Raji (cell line): Measurements from ENCODE around the gene SC5D.
A peak's percentile ranks its signal among the peaks of the same experiment; 100 is the strongest.

Experiments
- POLR2A ChIP-seq: IDR thresholded peaks from 2 replicates; pipeline ENCODE4 v1.6.1; 2011; ENCODE audit warnings: low read depth, low read length, control low read depth; ENCODE audit not compliant: insufficient read depth

Gene SC5D

GRCh38 chr11:121292495-121293287 is at the start of gene SC5D:
SC5D (plus strand) TSS chr11:121292771; CDS start chr11:121303376, 10,605 bp downstream.
- peak; percentile 76 for TF ChIP-seq POLR2A

GRCh38 chr11:121244884-121245283 is 47.7 kb upstream of the SC5D start:
- no peak for TF ChIP-seq POLR2A

- no peak for TF ChIP-seq POLR2A
Measured at GRCh38 chr11:121246021-121246768, 46.4 kb upstream of the SC5D start.

- no peak for TF ChIP-seq POLR2A
Measured at GRCh38 chr11:121246769-121247035, 45.9 kb upstream of the SC5D start.

- TF ChIP-seq POLR2A = no peak
Measured at GRCh38 chr11:121248496-121248895, 44.1 kb upstream of the SC5D start.

GRCh38 chr11:121249039-121249663 is 43.4 kb upstream of the SC5D start:
- no peak for TF ChIP-seq POLR2A

GRCh38 chr11:121250843-121251242 is 41.7 kb upstream of the SC5D start:
- TF ChIP-seq POLR2A = no peak

GRCh38 chr11:121253951-121254350 is 38.6 kb upstream of the SC5D start:
- no peak for TF ChIP-seq POLR2A

GRCh38 chr11:121254756-121255155 is 37.8 kb upstream of the SC5D start:
- TF ChIP-seq POLR2A = no peak

- no peak for TF ChIP-seq POLR2A
Measured at GRCh38 chr11:121255473-121256125, 37.0 kb upstream of the SC5D start.

- no peak for TF ChIP-seq POLR2A
Measured at GRCh38 chr11:121257289-121257688, 35.3 kb upstream of the SC5D start.

GRCh38 chr11:121257976-121258375 is 34.6 kb upstream of the SC5D start:
- TF ChIP-seq POLR2A = no peak

- no peak for TF ChIP-seq POLR2A
Measured at GRCh38 chr11:121265586-121265985, 27.0 kb upstream of the SC5D start.

GRCh38 chr11:121268581-121268980 is 24.0 kb upstream of the SC5D start:
- no peak for TF ChIP-seq POLR2A

GRCh38 chr11:121270001-121270678 is 22.4 kb upstream of the SC5D start:
- TF ChIP-seq POLR2A = no peak
